ENCODE results near the gene NCAN. TPM values are rescaled to one million over a fixed set of nuclear protein-coding genes. Genes with fewer than 3 reads are reported as not detected.

Gene NCAN
- total RNA-seq, 1 donor from 2014 or later = not detected

DNA sequence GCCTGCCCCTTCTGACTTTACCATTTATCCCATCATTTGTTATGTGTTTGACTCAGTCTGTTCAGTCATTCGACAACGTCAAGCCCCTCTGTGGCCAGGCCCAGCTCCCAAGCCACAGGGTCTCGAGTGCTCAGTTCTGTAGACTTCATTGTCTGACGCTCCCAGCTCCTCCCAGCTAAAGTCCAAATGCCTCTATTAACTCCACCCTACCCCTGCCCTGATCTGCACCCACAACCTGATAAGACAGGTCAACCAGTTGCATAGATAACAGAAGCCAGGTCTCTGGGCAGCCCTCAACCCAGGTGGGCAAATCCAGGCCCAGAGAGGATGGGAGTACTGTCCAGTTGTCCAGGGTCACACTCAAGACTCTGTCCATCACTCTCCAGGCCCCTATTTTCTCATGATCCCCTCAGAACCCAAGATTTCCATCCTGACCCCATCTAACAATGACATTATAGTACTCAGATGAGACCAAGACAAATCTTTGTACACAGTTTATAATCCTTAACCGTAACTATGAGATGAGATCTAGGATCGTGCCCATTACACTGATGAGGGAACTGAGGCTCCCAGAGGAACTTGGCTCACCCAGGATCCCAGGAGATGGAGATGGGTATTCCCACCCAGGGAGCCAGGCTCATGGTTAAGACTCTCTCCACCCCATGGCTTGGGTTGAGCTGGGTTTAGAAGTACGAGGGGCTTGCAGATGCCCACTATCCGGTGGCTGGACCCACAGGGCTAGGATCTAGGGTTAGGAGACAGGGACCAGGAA, 60.3 kb downstream of the NCAN start:
- ChIA-PET POLR2A (interaction anchor here (0.6 kb wide), 2 partner anchors 10 to 207 kb away, joined by 6 to 8 read pairs; no protein-coding TSS in a partner anchor), CTCF (no interaction called here)
- Mint-ChIP-seq H3K4me3 (no peak overlapping the region), H3K9me3 (no peaks in the 10 kb centered on the region), H3K27me3 (peaks cover 19% of the 10 kb centered on the region), H3K27ac (no peak overlapping the region), H3K4me1 (peaks cover 3% of the 10 kb centered on the region), H3K36me3 (ENCODE audit: low read depth) (peaks cover 16% of the 10 kb centered on the region)
- ATAC-seq (ENCODE audit: low read depth) (no peak), DNase-seq (no peak)
- TF ChIP-seq, protein P1, sequence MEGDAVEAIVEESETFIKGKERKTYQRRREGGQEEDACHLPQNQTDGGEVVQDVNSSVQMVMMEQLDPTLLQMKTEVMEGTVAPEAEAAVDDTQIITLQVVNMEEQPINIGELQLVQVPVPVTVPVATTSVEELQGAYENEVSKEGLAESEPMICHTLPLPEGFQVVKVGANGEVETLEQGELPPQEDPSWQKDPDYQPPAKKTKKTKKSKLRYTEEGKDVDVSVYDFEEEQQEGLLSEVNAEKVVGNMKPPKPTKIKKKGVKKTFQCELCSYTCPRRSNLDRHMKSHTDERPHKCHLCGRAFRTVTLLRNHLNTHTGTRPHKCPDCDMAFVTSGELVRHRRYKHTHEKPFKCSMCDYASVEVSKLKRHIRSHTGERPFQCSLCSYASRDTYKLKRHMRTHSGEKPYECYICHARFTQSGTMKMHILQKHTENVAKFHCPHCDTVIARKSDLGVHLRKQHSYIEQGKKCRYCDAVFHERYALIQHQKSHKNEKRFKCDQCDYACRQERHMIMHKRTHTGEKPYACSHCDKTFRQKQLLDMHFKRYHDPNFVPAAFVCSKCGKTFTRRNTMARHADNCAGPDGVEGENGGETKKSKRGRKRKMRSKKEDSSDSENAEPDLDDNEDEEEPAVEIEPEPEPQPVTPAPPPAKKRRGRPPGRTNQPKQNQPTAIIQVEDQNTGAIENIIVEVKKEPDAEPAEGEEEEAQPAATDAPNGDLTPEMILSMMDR (IDR thresholded peaks at IDR 0.05) = no peak
- intact Hi-C loops (cut with micrococcal nuclease) = no loop called here

DNA sequence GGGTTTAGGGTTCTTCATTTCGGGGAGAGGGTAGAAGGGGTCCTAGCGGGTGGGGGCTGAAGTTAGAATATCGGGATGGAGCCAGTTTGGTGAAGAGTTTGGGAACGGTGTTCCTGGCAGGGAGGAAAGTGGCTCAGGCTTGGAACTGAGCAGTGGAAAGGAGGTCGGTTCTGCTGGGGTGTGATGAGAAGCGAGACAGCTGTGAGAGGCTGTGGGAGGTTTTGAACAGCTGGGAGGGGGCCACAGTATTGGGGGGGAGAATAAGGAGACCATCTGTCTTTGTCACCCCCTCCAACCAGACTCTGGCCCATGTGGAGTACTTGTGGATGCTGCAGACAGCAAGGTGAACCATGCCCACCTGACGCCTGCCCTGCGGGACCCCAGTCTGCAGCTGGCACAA, 62.4 kb downstream of the NCAN start:
- DNase-seq = no peak
- Mint-ChIP-seq H3K27ac (no peak overlapping the region), H3K27me3 (peaks cover 19% of the 10 kb centered on the region), H3K9me3 (no peaks in the 10 kb centered on the region), H3K36me3 (ENCODE audit: low read depth) (peaks cover 34% of the 10 kb centered on the region), H3K4me1 (peaks cover 3% of the 10 kb centered on the region), H3K4me3 (no peak overlapping the region)
- intact Hi-C loops (cut with micrococcal nuclease) = no loop called here
- ATAC-seq (ENCODE audit: low read depth) = no peak
- ChIA-PET POLR2A (no interaction called here), CTCF (no interaction called here)
- TF ChIP-seq, protein P1 (IDR thresholded peaks at IDR 0.05) = no peak

DNA sequence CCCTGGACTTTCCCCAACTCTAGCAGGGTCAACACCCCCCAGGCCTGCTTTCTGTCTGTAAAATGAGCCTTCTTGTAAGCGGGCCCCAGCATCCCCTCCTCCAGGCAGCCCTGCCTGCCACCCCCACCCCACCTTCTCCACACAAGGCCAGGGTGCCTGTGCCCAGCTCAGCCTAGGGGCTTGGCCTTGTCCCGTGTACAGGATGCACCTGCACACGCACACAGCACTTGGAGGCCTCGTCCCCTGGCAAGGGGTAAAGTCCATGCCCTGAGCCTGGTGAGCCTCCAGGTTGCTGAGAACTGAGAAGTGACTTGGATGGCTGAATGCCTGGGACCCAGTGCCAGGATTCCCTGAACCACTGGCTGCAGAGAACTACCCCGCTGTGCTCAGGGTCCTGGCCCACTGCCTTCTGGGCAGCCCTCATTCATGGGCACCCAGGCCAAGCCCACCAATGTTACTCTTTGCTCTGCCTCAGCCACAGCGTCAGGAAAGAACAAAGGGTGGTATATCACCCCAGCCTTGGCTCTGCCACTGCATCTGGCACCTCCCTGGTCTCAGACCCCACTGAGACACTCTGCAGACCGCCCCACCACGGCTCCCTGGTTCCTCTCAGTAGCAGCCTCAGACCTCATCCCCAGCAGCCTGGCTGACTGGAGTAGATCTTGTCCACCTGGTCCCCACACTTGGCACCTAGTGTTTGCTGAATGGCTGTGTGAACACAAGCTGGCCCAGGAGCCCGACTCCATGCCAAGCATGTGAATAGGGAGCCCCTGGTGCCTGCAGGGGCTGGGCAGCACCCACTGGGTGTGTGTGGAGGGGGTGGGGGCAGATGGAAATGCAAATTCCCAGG, 63.2 kb downstream of the NCAN start:
- DNase-seq (no peak), ATAC-seq (ENCODE audit: low read depth) (no peak)
- Mint-ChIP-seq H3K4me3 (no peak overlapping the region), H3K27me3 (peaks cover 19% of the 10 kb centered on the region), H3K4me1 (peaks cover 3% of the 10 kb centered on the region), H3K9me3 (no peaks in the 10 kb centered on the region), H3K27ac (no peak overlapping the region), H3K36me3 (ENCODE audit: low read depth) (peaks cover 39% of the 10 kb centered on the region)
- CTCF ChIA-PET = no interaction called here
- intact Hi-C loops (cut with micrococcal nuclease) = no loop called here
- TF ChIP-seq, protein P1 (IDR thresholded peaks at IDR 0.05) = no peak
- POLR2A ChIA-PET = interaction anchor here (1.0 kb wide), 1 partner anchor 10 kb away, joined by 8 read pairs; no protein-coding TSS in a partner anchor

DNA sequence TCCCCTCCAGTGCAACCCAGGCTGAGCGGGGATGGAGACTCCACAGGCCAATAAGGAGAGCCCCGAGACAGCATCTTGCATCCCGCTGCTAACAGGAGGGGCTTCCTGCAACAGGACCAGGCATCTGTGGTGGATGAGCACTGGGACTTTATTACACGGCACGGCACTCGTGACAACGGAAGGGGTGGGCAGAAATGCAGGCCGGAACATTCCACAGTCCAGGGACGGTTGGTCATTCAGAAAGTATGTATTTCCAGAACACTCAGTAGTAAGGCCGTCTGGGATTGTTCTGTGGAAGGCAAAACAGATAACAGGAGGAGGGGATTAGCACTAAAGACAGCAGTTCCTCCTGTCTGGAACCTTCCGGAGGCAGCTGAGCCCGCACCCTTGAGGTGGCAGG, 64.6 kb downstream of the NCAN start:
- TF ChIP-seq, protein P1 (IDR thresholded peaks at IDR 0.05) = no peak
- intact Hi-C loops (cut with micrococcal nuclease) = no loop called here
- POLR2A ChIA-PET = no interaction called here
- peaks cover 3% of the 10 kb centered on the region for H3K4me1 Mint-ChIP-seq
- DNase-seq (no peak), ATAC-seq (ENCODE audit: low read depth) (no peak)
- H3K9me3 Mint-ChIP-seq = no peaks in the 10 kb centered on the region
- peaks cover 19% of the 10 kb centered on the region for H3K27me3 Mint-ChIP-seq
- H3K36me3 Mint-ChIP-seq (ENCODE audit: low read depth) = peaks cover 51% of the 10 kb centered on the region
- CTCF ChIA-PET = no interaction called here
- H3K27ac Mint-ChIP-seq = no peak overlapping the region
- no peak overlapping the region for H3K4me3 Mint-ChIP-seq

DNA sequence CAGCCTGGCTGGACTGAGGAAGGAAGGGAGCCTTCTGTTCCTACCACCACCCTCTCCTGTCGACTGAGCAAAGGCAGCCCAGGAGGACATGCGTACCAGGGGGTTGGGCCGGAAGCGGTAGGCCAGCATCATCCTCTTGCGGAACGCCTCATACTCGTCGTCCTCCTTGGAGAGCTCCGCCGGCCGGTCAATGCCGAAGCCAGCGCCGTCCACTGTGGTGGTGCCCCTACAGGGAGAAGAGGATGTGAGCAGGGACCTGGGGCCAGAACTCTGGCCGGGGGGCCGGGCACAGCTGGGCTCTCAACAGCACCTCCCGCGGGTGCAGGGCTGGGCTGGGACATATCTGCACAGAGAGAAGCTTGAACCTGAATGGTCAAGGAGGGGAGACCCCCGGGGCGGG, 65.1 kb downstream of the NCAN start:
- H3K9me3 Mint-ChIP-seq = no peaks in the 10 kb centered on the region
- TF ChIP-seq, protein P1 (IDR thresholded peaks at IDR 0.05) = no peak
- peaks cover 17% of the 10 kb centered on the region for H3K27me3 Mint-ChIP-seq
- CTCF ChIA-PET = no interaction called here
- DNase-seq = no peak
- ATAC-seq (ENCODE audit: low read depth) = no peak
- no peak overlapping the region for H3K4me3 Mint-ChIP-seq
- no peak overlapping the region for H3K27ac Mint-ChIP-seq
- POLR2A ChIA-PET = no interaction called here
- H3K4me1 Mint-ChIP-seq = peaks cover 3% of the 10 kb centered on the region
- H3K36me3 Mint-ChIP-seq (ENCODE audit: low read depth) = peaks cover 56% of the 10 kb centered on the region
- intact Hi-C loops (cut with micrococcal nuclease) = no loop called here
